Measurements from ENCODE around the gene GLMP.

DNA sequence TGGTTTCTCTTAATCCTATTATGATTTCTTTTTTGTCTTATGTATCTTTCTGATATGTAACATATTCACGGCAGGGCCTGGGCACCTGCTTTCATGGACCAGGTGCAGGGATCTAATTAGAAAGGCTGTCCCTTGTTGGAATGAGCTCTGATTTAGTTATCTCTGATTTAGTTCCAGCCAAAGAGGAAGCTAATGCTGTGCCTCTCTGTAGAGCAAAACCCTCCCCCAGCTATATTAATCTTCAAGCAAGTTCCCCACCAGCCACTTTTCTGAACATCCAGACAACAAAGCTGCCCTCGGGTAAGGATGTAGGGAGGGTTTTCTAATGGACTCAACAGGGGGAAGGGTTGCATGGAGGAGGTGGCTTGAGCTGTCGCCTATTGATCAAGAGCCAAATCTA is 48.9 kb upstream of the GLMP start:
- TF ChIP-seq CTCF (IDR thresholded peaks at IDR 0.05) (no peak), POLR2A (IDR thresholded peaks at IDR 0.05) (no peak)
